Kidney (tissue), 14 donors: ENCODE measurements around the gene ARFIP1. TPM values are rescaled to one million over a fixed set of nuclear protein-coding genes. Genes with fewer than 3 reads are reported as not detected.

Experiments used
- DNase-seq, 5 donors: peaks; one replicate each; pipeline ENCODE4 v3.0.0-alpha.2; 2013 to 2020
- FAIRE-seq: peaks from 2 replicates; lab custom pipeline; 2012; peaks lifted over from hg19 to GRCh38; lab: Jason Lieb, UNC
- H3K27ac ChIP-seq, 2 donors: one replicate each; pipeline ENCODE4 v1.7.0; 2013; ENCODE audit warnings: low read depth in 2 of 2, low read length in 2 of 2, inconsistent platforms in 1 of 2
- H3K27me3 ChIP-seq: one replicate; pipeline ENCODE4 v1.7.1; 2013; ENCODE audit warnings: low read length, inconsistent platforms; ENCODE audit not compliant: control insufficient read depth, insufficient read depth
- H3K36me3 ChIP-seq, 3 donors: one replicate each; pipeline versions ENCODE4 v1.7.0 to v1.7.1; 2013; ENCODE audit warnings: low read length in 3 of 3, control low read depth in 1 of 3, inconsistent platforms in 1 of 3; ENCODE audit not compliant: insufficient read depth in 3 of 3, control insufficient read depth in 2 of 3
- H3K4me1 ChIP-seq, 3 donors: one replicate each; pipeline versions ENCODE4 v1.7.0 to v1.7.1; 2013; ENCODE audit warnings: low read length in 3 of 3, inconsistent platforms in 1 of 3, low read depth in 1 of 3; ENCODE audit not compliant: control insufficient read depth in 2 of 3, insufficient read depth in 2 of 3
- H3K4me3 ChIP-seq, 3 donors: one replicate each; pipeline versions ENCODE4 v1.7.0 to v1.8.1; 2013; ENCODE audit warnings: low read length in 3 of 3, control low read depth in 1 of 3, inconsistent platforms in 1 of 3
- H3K9ac ChIP-seq, 3 donors: one replicate each; pipeline versions ENCODE4 v1.7.0 to v1.7.1; 2013; ENCODE audit warnings: low read length in 3 of 3, control low read depth in 1 of 3, inconsistent platforms in 1 of 3
- H3K9me3 ChIP-seq, 3 donors: one replicate each; pipeline versions ENCODE4 v1.7.0 to v1.7.1; 2013; ENCODE audit warnings: low read length in 3 of 3, control low read depth in 1 of 3, inconsistent platforms in 1 of 3; ENCODE audit not compliant: control insufficient read depth in 2 of 3, insufficient read depth in 1 of 3
- intact Hi-C: fragments of 100-400 bp; cut with DNase I; formaldehyde crosslinking; loops from one replicate; pipeline ENCODE4 v1.11.1; 2022
- polyA plus RNA-seq: library from polyadenylated mRNA; stranded (reverse); fragments of 350-450 nt; fragmentation: Illumina TruSeq; extraction: RNeasy Lipid Tissue Mini Kit (QIAGEN cat#74804); gene quantifications from one replicate; pipeline ENCODE4 v1.2.3, GENCODE V29; 2014; ENCODE audit warnings: low read depth, low replicate concordance; ENCODE audit not compliant: insufficient read depth
- total RNA-seq: library from RNA; stranded (reverse); fragmentation: NEBNext Ultra II Directional; extraction: Animal tissue kit (Norgen Biotek cat#: 25700); gene quantifications from one replicate; pipeline ENCODE4 v1.2.1, GENCODE V29; 2021
- TF ChIP-seq, protein P1 (sequence below): IDR thresholded peaks from 3 replicates; pipeline ENCODE4 v1.5.1; 2012; ENCODE audit warnings: mild to moderate bottlenecking, moderate library complexity, borderline replicate concordance; ENCODE audit not compliant: insufficient read depth; ENCODE audit errors: extremely low read depth
- donor health status: control.
- donor health status: control.
- donor health status: control.
- donor health status: control.
- donor health status: control.
- donor health status: DM: yes; HTN: yes; CAD: no.
- donor health status: Normal renal cell carcinoma (clear cell type).

Gene ARFIP1
- total and polyA plus RNA-seq, 2 donors from 2014 or later = 23.2 to 39.1 TPM

DNA sequence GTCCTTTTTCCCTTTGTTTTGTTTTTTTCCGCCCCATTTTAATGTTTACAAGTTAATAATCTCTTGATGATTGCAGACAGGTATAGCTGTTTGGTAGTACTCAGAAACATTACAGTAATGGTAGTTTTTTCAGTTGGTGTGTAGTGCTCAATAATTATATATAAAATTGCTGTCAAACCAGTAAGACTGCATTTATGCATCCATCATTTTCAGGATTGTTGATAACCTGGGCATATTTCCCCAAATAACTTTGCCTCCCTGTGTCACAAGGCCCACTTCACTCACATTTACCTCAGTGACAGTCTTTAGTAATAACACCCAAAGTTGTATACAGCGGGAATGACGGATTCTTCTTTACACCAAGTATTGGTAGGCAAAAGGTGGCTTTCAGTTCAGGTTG lies 16.1 kb downstream of the ARFIP1 start:
- no peaks in the 10 kb centered on the region for H3K9me3 ChIP-seq
- no peak overlapping the region for H3K9ac ChIP-seq
- no peaks in the 10 kb centered on the region for H3K36me3 ChIP-seq
- intact Hi-C loops = no loop called here
- no peak overlapping the region for H3K4me3 ChIP-seq
- TF ChIP-seq, protein P1, sequence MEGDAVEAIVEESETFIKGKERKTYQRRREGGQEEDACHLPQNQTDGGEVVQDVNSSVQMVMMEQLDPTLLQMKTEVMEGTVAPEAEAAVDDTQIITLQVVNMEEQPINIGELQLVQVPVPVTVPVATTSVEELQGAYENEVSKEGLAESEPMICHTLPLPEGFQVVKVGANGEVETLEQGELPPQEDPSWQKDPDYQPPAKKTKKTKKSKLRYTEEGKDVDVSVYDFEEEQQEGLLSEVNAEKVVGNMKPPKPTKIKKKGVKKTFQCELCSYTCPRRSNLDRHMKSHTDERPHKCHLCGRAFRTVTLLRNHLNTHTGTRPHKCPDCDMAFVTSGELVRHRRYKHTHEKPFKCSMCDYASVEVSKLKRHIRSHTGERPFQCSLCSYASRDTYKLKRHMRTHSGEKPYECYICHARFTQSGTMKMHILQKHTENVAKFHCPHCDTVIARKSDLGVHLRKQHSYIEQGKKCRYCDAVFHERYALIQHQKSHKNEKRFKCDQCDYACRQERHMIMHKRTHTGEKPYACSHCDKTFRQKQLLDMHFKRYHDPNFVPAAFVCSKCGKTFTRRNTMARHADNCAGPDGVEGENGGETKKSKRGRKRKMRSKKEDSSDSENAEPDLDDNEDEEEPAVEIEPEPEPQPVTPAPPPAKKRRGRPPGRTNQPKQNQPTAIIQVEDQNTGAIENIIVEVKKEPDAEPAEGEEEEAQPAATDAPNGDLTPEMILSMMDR = no peak
- DNase-seq (no peak), FAIRE-seq (no peak)
- H3K4me1 ChIP-seq = no peaks in the 10 kb centered on the region
- no peak overlapping the region for H3K27ac ChIP-seq
- H3K27me3 ChIP-seq = no peaks in the 10 kb centered on the region

DNA sequence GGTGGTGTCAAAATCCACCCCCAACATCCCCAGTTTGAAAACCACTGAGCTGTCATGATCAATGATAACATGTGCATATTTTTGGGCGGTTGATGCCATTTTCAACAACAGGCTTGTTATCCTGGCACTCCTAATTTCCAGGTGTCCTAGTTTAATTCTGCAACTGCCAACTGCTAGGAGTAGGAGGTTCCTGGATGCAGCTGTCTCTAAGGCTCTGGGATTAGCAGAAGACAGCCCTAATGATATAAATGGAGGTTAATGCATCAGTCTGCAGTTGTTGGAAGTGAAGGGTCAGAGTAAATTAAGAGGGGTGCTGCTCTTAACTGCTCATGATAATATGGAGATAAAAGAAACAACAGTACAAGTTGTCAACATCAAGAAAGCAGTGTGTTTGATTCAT lies 23.8 kb downstream of the ARFIP1 start:
- H3K27me3 ChIP-seq = no peaks in the 10 kb centered on the region
- DNase-seq (no peak), FAIRE-seq (no peak)
- H3K9me3 ChIP-seq = no peaks in the 10 kb centered on the region
- H3K9ac ChIP-seq = no peak overlapping the region
- TF ChIP-seq, protein P1 = no peak
- intact Hi-C loops = no loop called here
- peaks cover 0 to 3% (median 0%) of the 10 kb centered on the region in 3 donors for H3K4me1 ChIP-seq
- H3K4me3 ChIP-seq = no peak overlapping the region
- H3K27ac ChIP-seq = no peak overlapping the region
- H3K36me3 ChIP-seq = no peaks in the 10 kb centered on the region

DNA sequence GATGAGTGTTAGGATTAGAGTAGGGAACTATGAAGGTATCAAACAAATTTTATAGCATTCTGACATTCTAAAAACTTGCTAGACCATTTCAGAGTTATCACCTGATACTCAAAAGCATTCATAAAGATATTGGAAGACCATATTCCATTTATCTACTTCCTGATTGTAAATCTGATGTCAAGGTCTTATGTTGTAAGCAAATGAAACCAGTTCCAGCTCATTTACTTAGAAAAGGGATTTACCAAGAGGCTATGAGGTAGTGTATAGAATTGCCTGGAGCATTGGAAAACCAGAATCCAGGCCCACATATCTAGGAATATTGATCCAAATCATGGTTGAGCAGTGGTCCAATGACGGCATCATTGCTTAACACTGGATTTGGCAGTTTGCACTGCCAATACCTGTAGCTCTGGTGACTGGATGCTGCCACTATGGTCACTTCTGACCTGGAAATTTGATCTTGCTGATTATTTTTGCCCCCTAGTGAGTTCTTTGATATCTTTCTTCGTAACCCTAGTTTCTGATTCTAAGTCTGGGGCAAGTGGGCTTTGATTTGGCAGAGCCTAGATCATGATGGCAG lies 25.4 kb downstream of the ARFIP1 start:
- no peak overlapping the region for H3K27ac ChIP-seq
- no peak for FAIRE-seq
- H3K27me3 ChIP-seq = no peaks in the 10 kb centered on the region
- no peak overlapping the region for H3K4me3 ChIP-seq
- H3K36me3 ChIP-seq = no peaks in the 10 kb centered on the region
- DNase-seq = no peak
- peaks cover 0 to 3% (median 0%) of the 10 kb centered on the region in 3 donors for H3K4me1 ChIP-seq
- no peaks in the 10 kb centered on the region for H3K9me3 ChIP-seq
- TF ChIP-seq, protein P1 = no peak
- intact Hi-C loops = no loop called here
- no peak overlapping the region for H3K9ac ChIP-seq

DNA sequence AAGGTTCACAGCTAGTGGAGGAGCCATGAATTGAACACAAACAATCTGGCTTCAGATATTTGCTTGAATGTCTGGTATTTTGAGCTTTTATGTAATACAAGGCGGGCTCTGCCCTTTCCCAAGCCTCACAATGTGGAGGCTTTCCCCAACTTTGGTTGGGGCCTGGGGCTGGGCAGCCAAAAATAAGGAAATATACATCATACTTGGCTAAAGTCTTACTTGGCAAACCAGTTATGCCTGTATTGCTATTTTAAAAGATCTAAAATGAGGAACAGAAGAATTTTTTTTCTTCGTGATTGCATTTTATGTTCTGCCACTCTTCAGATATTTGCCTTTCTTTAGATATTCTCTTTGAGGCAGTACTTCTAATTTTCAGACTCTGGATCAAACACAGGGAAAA lies 26.1 kb downstream of the ARFIP1 start:
- DNase-seq = peak in 1 of 5 donors; percentile 10

More for the DNA sequence above, 26.1 kb downstream of the ARFIP1 start:
- intact Hi-C loops = no loop called here
- Histone ChIP-seq H3K4me3 (no peak overlapping the region), H3K27ac (no peak overlapping the region), H3K9ac (no peak overlapping the region), H3K36me3 (no peaks in the 10 kb centered on the region), H3K9me3 (no peaks in the 10 kb centered on the region), H3K27me3 (no peaks in the 10 kb centered on the region), H3K4me1 (peaks cover 0 to 3% (median 0%) of the 10 kb centered on the region in 3 donors)
- no peak for FAIRE-seq
- TF ChIP-seq, protein P1 = no peak
